GM19467 (cell line): ENCODE measurements around the gene KRTAP21-1.
"Not testable (repeated sequence)": the region's sequence is repeated elsewhere in the genome, so short reads cannot be mapped to it uniquely, and the experiment has no call there.

Experiments
- ATAC-seq: cut with Tn5 transposase; IDR thresholded peaks from one replicate; pipeline ENCODE4 v1.9.1; 2021; ENCODE audit warnings: mild to moderate bottlenecking, moderate library complexity; ENCODE audit not compliant: unreplicated experiment

Gene KRTAP21-1

GRCh38 chr21:30755328-30755727 is at the start of gene KRTAP21-1:
KRTAP21-1 (minus strand) TSS chr21:30755428; CDS start chr21:30755378, 50 bp downstream.
- ATAC-seq: not testable (repeated sequence)

DNA sequence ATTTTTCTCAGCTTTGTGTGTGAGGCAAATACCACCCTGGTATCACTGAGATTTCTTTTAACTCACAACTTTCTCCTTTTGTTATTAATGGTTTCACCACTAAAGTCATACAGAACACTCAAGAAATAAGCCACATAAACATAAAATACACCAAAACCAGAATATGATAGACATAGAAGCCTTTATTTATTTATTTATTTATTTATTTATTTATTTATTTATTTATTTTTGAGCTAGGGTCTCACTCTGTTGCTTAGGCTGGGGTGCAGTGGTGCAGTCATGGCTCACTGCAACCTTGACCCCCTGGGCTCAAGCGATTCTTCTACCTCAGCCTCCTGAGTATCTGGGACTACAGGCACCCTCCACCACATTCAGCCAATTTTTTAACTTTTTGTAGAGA is 45.4 kb upstream of the KRTAP21-1 start:
- ATAC-seq: no peak

GRCh38 chr21:30793581-30794314 is 38.5 kb upstream of the KRTAP21-1 start:
- no peak for ATAC-seq

DNA sequence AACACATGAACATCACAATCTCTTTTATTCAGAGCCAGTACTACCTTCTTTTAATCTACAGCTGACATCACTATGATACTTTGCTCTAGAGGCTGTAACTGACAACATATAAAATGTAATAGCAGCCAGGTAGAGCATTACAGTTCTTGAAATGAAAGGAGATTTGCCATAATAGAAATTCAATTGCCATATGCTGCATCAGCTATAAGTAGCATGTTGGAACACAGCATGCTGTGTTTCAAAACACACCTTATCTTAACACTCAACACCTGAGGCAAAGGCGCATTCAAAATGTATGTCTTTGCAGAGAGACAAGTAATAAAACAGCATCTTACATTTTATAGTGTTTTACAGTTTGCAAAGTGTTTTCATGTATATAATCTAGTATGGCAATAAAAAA is 24.0 kb upstream of the KRTAP21-1 start:
- ATAC-seq: no peak

- ATAC-seq: no peak
These were observed 14.7 kb upstream of the KRTAP21-1 start for GRCh38 chr21:30769724-30770431.

GRCh38 chr21:30760776-30761175 is 5.5 kb upstream of the KRTAP21-1 start:
- no peak for ATAC-seq

DNA sequence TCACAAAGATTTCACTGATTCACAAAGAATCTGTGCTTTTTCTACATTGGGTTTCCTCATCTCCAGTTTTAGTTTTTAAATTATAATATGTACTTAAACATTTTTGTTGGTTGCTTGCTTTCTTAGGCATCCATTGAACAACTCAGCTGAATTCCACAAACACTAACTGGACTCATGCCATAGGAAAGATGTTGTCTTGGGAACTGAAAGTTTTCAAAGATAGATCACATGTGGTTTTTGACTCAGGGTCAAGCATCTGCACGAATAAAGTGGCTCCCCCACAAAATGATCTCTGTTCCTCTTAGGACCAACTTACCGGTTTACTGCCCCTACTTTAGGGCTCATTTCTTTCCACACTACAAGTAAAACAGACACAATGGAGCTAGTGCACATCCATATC is 3.1 kb upstream of the KRTAP21-1 start:
- no peak for ATAC-seq

GRCh38 chr21:30747159-30747558 is 8.1 kb downstream of the KRTAP21-1 start, which contains the start of gene KRTAP21-2:
KRTAP21-2 (minus strand) TSS chr21:30747259; CDS start chr21:30747202, 57 bp downstream.
- ATAC-seq: no peak

GRCh38 chr21:30740462-30740861 is 14.8 kb downstream of the KRTAP21-1 start:
- ATAC-seq: no peak

- ATAC-seq: no peak
These were observed 22.2 kb downstream of the KRTAP21-1 start for GRCh38 chr21:30733026-30733425.

- ATAC-seq: no peak
These were observed 28.5 kb downstream of the KRTAP21-1 start for GRCh38 chr21:30726726-30727125.

DNA sequence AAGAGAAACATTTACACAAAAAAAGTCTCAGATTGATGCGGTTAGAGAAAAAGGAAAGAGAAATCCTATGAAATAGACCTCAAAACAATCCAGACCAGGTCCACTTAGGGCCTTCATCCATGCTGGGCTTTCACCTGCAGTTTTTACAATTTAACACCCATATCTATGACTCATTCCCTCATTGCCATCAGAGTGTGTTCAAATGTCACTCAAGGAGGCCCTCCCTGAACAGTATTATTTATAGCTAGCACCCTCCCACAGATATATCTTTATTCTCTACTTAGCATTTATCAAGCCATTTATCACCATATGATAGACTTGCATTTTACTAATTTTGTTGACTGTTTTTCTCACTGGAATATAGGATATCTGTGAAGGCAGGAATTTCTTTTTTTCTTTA is 35.8 kb downstream of the KRTAP21-1 start:
- ATAC-seq: no peak

- no peak for ATAC-seq
These were observed 36.9 kb downstream of the KRTAP21-1 start, which contains the start of gene KRTAP21-3 for GRCh38 chr21:30718239-30718909. KRTAP21-3 (minus strand) TSS chr21:30718777; CDS start chr21:30718759, 18 bp downstream.

- ATAC-seq: no peak
These were observed 38.1 kb downstream of the KRTAP21-1 start for GRCh38 chr21:30717105-30717504.

DNA sequence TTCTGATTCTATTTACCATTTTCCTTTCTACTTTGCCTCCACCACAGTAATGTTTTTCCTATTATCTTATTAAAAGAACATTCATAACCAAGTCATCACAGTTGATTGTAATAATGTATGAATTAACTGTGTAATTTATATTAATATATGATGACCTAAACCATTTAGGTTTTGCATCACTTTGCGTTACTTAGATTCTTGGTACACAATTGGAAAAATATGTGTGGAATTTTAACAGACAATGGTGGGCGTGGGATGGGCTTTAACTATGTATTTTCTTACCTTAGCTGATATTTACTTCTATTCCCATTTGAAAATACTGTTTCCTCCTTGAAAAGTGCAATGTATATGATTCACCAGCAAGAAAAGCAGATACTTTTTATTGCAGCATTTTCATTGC is 40.3 kb downstream of the KRTAP21-1 start:
- ATAC-seq: no peak

DNA sequence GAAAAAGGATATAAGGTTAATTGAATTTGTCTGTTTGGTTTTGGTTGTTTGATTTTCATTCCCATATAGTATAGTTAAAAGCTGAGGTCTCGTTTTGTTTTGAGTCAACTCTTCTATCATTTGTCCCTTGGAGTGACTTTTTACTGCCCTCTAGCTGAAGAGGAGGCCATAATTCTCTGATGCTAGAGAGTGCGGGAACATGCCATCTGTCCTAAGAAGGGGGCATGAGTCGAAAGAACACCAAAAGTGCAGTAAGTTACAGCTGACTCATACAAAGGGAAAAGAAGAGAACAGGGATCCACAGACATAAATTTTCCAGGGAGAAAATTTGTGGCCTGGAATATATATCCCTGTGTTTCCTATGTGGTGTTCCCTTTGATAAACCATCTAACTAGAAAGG is 40.8 kb downstream of the KRTAP21-1 start:
- no peak for ATAC-seq

DNA sequence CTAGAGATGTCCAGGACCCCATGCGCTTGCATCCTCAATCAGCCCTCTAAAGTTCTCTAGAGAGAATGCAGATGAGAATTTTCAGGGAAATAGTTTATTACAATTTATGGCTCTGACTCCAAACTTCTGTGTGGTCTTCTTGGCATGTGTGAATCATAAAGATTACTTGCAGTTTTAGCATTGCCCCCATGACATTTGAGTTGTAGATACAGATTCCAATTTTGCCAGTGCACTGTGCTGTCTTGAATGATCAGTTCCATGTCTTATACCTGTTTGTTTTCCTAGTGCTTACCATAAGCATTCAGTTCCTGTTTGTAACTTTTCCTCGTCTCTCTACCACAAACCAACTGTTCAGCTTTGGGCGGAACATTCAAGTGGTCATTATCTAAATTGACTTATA is 41.5 kb downstream of the KRTAP21-1 start:
- no peak for ATAC-seq

DNA sequence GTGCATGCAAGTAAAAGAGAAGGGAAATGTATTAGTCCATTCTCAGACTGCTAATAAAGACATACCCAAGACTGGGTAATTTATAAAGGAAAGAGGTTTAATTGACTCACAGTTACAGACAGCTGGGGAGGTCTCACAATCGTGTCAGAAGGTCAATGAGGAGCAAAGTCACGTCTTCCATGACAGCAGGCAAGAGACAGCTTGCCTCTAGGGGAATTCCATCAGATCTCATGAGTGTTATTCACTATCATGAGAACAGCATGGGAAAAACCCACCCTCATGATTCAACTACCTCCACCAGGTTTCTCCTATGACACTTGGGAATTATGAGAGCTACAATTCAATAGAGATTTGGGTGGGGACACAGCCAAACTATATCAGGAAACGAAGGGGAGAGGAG is 44.7 kb downstream of the KRTAP21-1 start:
- no peak for ATAC-seq

GRCh38 chr21:30707409-30707808 is 47.8 kb downstream of the KRTAP21-1 start:
- no peak for ATAC-seq
